Ovary (tissue), 9 donors: ENCODE data around the gene CUTA. TPM values are rescaled to one million over a fixed set of nuclear protein-coding genes. Genes with fewer than 3 reads are reported as not detected.

Source experiments
- DNase-seq, 5 donors: peaks; one replicate each; pipeline ENCODE4 v3.0.0-alpha.2; 2019 to 2020
- H3K27ac ChIP-seq, 2 donors: fragments of 200-600 bp; one replicate each; pipeline versions ENCODE4 v1.5.1 to v1.8.0; 2019 to 2022
- H3K27me3 ChIP-seq: fragments of 200-600 bp; one replicate; pipeline ENCODE4 v1.8.0; 2022
- H3K36me3 ChIP-seq: fragments of 200-600 bp; sonication (generic); one replicate; pipeline ENCODE4 v1.5.1; 2019
- H3K4me1 ChIP-seq: one replicate; pipeline ENCODE4 v1.8.1; 2013; ENCODE audit warnings: mild to moderate bottlenecking, moderate library complexity; ENCODE audit not compliant: insufficient read depth
- H3K4me3 ChIP-seq: fragments of 200-600 bp; sonication (generic); one replicate; pipeline ENCODE4 v1.5.1; 2017
- H3K9me3 ChIP-seq, 2 donors: fragments of 200-600 bp in 1 of 2; sonication (generic) in 1 of 2; one replicate each; pipeline versions ENCODE4 v1.5.1 to v1.8.1; 2013 to 2019; ENCODE audit warnings: mild to moderate bottlenecking in 1 of 2, moderate library complexity in 1 of 2
- CTCF ChIP-seq, 3 donors: fragments of 450-650 bp in 2 of 3; fragments of 200-600 bp in 1 of 3; IDR thresholded peaks; one replicate each; pipeline versions ENCODE4 v1.5.1 to v1.8.0; 2016 to 2022; ENCODE audit warnings: antibody characterized with exemption in 3 of 3, mild to moderate bottlenecking in 1 of 3
- EP300 ChIP-seq: sonication (generic); formaldehyde crosslinking; IDR thresholded peaks from one replicate; pipeline ENCODE4 v1.6.1; 2017; ENCODE audit warnings: antibody characterized with exemption
- POLR2A ChIP-seq: fragments of 450-650 bp; IDR thresholded peaks from one replicate; pipeline ENCODE4 v1.6.1; 2017; ENCODE audit warnings: antibody characterized with exemption, mild to moderate bottlenecking, moderate library complexity
- WGBS, 3 donors: extraction: QIAGEN DNeasy Blood & Tissue Kit in 1 of 3; methylation state at CpG; one replicate each; pipeline versions ENCODE4 v1.1.5 to v1.1.7; 2013 to 2017; 5-methylcytosine and 5-hydroxymethylcytosine counted together
- intact Hi-C, 4 donors: fragments of 100-400 bp; cut with DNase I; formaldehyde crosslinking; loops; one replicate each; pipeline versions ENCODE4 v1.11.0 to v1.15.1; 2022 to 2023
- polyA plus RNA-seq, 2 donors: library from polyadenylated mRNA; stranded (reverse); fragments of 200-250 nt in 1 of 2; fragments of 350-450 nt in 1 of 2; fragmentation: Illumina TruSeq in 1 of 2; extraction: RNeasy Lipid Tissue Mini Kit (QIAGEN cat#74804) in 1 of 2; gene quantifications; one replicate each; pipeline ENCODE4 v1.2.3, GENCODE V29; 2013 to 2014
- total RNA-seq, 7 donors: library from RNA; depleted of rRNA in 2 of 7; stranded (reverse); fragments of >200 nt in 2 of 7; fragmentation: NEBNext Ultra II Directional in 3 of 7; extraction: Animal tissue kit (Norgen Biotek cat#: 25700) in 3 of 7; gene quantifications; one replicate each; pipeline versions ENCODE4 v1.1.0 to v1.2.4, GENCODE V29; 2016 to 2023
- donor health status: DM: no; HTN: no; CAD: no; lungs with moderate emphysema.
- donor health status: DM: no; HTN: no; CAD: no.
- donor health status: Bipolar disorder and iron deficiency.
- donor health status: DM: yes; HTN: yes; CAD: no.
- donor health status: DM: no; HTN: no; CAD: no.
- donor health status: DM: yes; HTN: yes; CAD: no.

The CUTA gene
- total and polyA plus RNA-seq, 9 donors, result 125 to 250 (median 177) TPM

GRCh38 chr6:33428224-33428965 is 10.5 kb upstream of the CUTA start:
- DNase-seq, result peak in 2 of 5 donors; percentile 38 to 72
- intact Hi-C loops, result loop anchor here in 1 of 4 donors (10.0 kb wide), 1 partner anchor 114 kb away; the partner anchor contains the start of genes TAPBP and ZBTB22
- WGBS, 3 donors, result 3 to 14% (median 4%) methylated on average over 5 to 33 of the region's 33 CpGs
- peak overlapping the region; percentile 53 for H3K4me3 ChIP-seq
- no peaks in the 10 kb centered on the region for H3K27me3 ChIP-seq
- peak overlapping the region; percentile 54 to 80 for H3K27ac ChIP-seq
- TF ChIP-seq EP300 (no peak), CTCF (IDR thresholded peaks at IDR 0.05) (peak in 1 of 3 donors; percentile 21), POLR2A (no peak)
- no peaks in the 10 kb centered on the region for H3K36me3 ChIP-seq
- H3K9me3 ChIP-seq, result no peaks in the 10 kb centered on the region
- H3K4me1 ChIP-seq, result peaks cover 32% of the 10 kb centered on the region

- Histone ChIP-seq H3K36me3 (no peaks in the 10 kb centered on the region), H3K4me1 (peaks cover 31% of the 10 kb centered on the region), H3K27ac (peak overlapping the region; percentile 80 to 96), H3K4me3 (peak overlapping the region; percentile 53), H3K27me3 (no peaks in the 10 kb centered on the region), H3K9me3 (no peaks in the 10 kb centered on the region)
- intact Hi-C loops, result loop anchor here in 1 of 4 donors (2.0 to 10.0 kb wide), 2 partner anchors 37 to 113 kb away; partner anchors contain the start of genes KIFC1, TAPBP and ZBTB22
- DNase-seq, result peak; percentile 65 to 76 (median 75)
- TF ChIP-seq EP300 (no peak), POLR2A (no peak), CTCF (IDR thresholded peaks at IDR 0.05) (no peak)
- WGBS, 3 donors, result 0 to 1% (median 0%) methylated on average over 8 to 77 of the region's 79 CpGs
These were observed 9.8 kb upstream of the CUTA start for GRCh38 chr6:33427585-33428223.

GRCh38 chr6:33426590-33427511 is 8.9 kb upstream of the CUTA start:
- Histone ChIP-seq H3K4me1 (peaks cover 31% of the 10 kb centered on the region), H3K27ac (peak overlapping the region; percentile 80 to 96), H3K36me3 (no peaks in the 10 kb centered on the region), H3K9me3 (no peaks in the 10 kb centered on the region), H3K27me3 (no peaks in the 10 kb centered on the region), H3K4me3 (peak overlapping the region; percentile 59)
- DNase-seq, result peak in 1 of 5 donors; percentile 46
- WGBS, 3 donors, result 6 to 14% (median 12%) methylated on average over 12 of the region's 12 CpGs
- no peak for TF ChIP-seq POLR2A
- intact Hi-C loops, result loop anchor here in 1 of 4 donors (2.0 to 10.0 kb wide), 2 partner anchors 36 to 112 kb away; partner anchors contain the start of genes KIFC1, TAPBP and ZBTB22

- no peaks in the 10 kb centered on the region for H3K9me3 ChIP-seq
- peak; percentile 44 to 58 (median 49) for TF ChIP-seq CTCF (IDR thresholded peaks at IDR 0.05)
- TF ChIP-seq EP300, result no peak
- TF ChIP-seq POLR2A, result peak; percentile 26
- WGBS, 3 donors, result 2 to 4% (median 2%) methylated on average over 40 to 43 of the region's 43 CpGs
- H3K36me3 ChIP-seq, result no peaks in the 10 kb centered on the region
- H3K4me3 ChIP-seq, result peak overlapping the region; percentile 59
- DNase-seq, result peak; percentile 93 to 94 (median 94)
- H3K4me1 ChIP-seq, result peaks cover 29% of the 10 kb centered on the region
- intact Hi-C loops, result loop anchor here in 1 of 4 donors (2.0 to 10.0 kb wide), 2 partner anchors 35 to 111 kb away; partner anchors contain the start of genes KIFC1, TAPBP and ZBTB22
- H3K27ac ChIP-seq, result peak overlapping the region; percentile 80 to 96
- H3K27me3 ChIP-seq, result no peaks in the 10 kb centered on the region
These were observed 8.0 kb upstream of the CUTA start for GRCh38 chr6:33425668-33426577.
